Mesenchymal stem cell (in vitro differentiated cells and primary cell): ENCODE measurements around the gene CYP4F22.

Experiments
- DNase-seq: peaks from one replicate; pipeline ENCODE4 v3.0.0-alpha.2; 2013
- H2AFZ ChIP-seq: one replicate; pipeline ENCODE4 v1.6.1; 2013; ENCODE audit warnings: low read depth, mild to moderate bottlenecking, control low read depth, inconsistent platforms, low read length, moderate library complexity
- H2AK5ac ChIP-seq: 2 replicates; pipeline ENCODE4 v1.6.1; 2013; ENCODE audit warnings: low read length, moderate library complexity, mild to moderate bottlenecking, inconsistent platforms; ENCODE audit not compliant: severe bottlenecking
- H2BK120ac ChIP-seq: one replicate; pipeline ENCODE4 v1.6.1; 2013; ENCODE audit warnings: low read depth, mild to moderate bottlenecking, inconsistent platforms, low read length, moderate library complexity
- H2BK12ac ChIP-seq, 2 experiments: one replicate each; pipeline ENCODE4 v1.6.1; 2013; ENCODE audit warnings: inconsistent platforms in 2 of 2, low read length in 2 of 2, mild to moderate bottlenecking in 2 of 2, moderate library complexity in 2 of 2, control low read depth in 1 of 2
- H2BK15ac ChIP-seq: one replicate; pipeline ENCODE4 v1.6.1; 2013; ENCODE audit warnings: mild to moderate bottlenecking, low read depth, inconsistent platforms; ENCODE audit not compliant: poor library complexity, severe bottlenecking
- H2BK5ac ChIP-seq: 2 replicates; pipeline ENCODE4 v1.6.1; 2013; ENCODE audit warnings: low read depth, mild to moderate bottlenecking, low read length, control low read depth, inconsistent platforms; ENCODE audit not compliant: poor library complexity, severe bottlenecking
- H3K14ac ChIP-seq, 2 experiments: one replicate each; pipeline ENCODE4 v1.6.1; 2013; ENCODE audit warnings: inconsistent platforms in 2 of 2, low read length in 2 of 2, control low read depth in 1 of 2, mild to moderate bottlenecking in 1 of 2, moderate library complexity in 1 of 2
- H3K18ac ChIP-seq, 2 experiments: one replicate each; pipeline ENCODE4 v1.6.1; 2013; ENCODE audit warnings: inconsistent platforms in 2 of 2, low read length in 2 of 2, control low read depth in 1 of 2, low read depth in 1 of 2, mild to moderate bottlenecking in 1 of 2
- H3K23ac ChIP-seq, 2 experiments: one replicate each; pipeline ENCODE4 v1.6.1; 2013; ENCODE audit warnings: inconsistent platforms in 2 of 2, low read length in 2 of 2, mild to moderate bottlenecking in 2 of 2, moderate library complexity in 2 of 2, control low read depth in 1 of 2
- H3K27ac ChIP-seq: 2 replicates; pipeline ENCODE4 v1.5.1; 2013; ENCODE audit warnings: mild to moderate bottlenecking, moderate library complexity, low read length, control low read depth, inconsistent platforms; ENCODE audit not compliant: poor library complexity, severe bottlenecking
- H3K27me3 ChIP-seq, 2 experiments: 2 replicates each; pipeline versions ENCODE4 v1.6.1 to v1.7.0; 2013; ENCODE audit warnings: low read length in 2 of 2, mild to moderate bottlenecking in 2 of 2, moderate library complexity in 2 of 2, control low read depth in 1 of 2, inconsistent platforms in 1 of 2; ENCODE audit not compliant: control insufficient read depth in 1 of 2, insufficient read depth in 1 of 2
- H3K36me3 ChIP-seq, 2 experiments: 2 replicates each; pipeline versions ENCODE4 v1.6.1 to v1.7.0; 2013; ENCODE audit warnings: low read length in 2 of 2, control low read depth in 1 of 2, inconsistent platforms in 1 of 2, low read depth in 1 of 2, mild to moderate bottlenecking in 1 of 2; ENCODE audit not compliant: insufficient read depth in 2 of 2, control insufficient read depth in 1 of 2
- H3K4ac ChIP-seq, 2 experiments: one replicate each; pipeline ENCODE4 v1.6.1; 2013; ENCODE audit warnings: inconsistent platforms in 2 of 2, low read length in 2 of 2, mild to moderate bottlenecking in 2 of 2, moderate library complexity in 2 of 2, control low read depth in 1 of 2, low read depth in 1 of 2
- H3K4me1 ChIP-seq: 2 replicates; pipeline ENCODE4 v1.6.1; 2013; ENCODE audit warnings: low read depth, low read length, control low read depth; ENCODE audit not compliant: control insufficient read depth, insufficient read depth
- H3K4me2 ChIP-seq: 2 replicates; pipeline ENCODE4 v1.6.1; 2013; ENCODE audit warnings: low read length, mild to moderate bottlenecking, inconsistent platforms; ENCODE audit not compliant: poor library complexity, severe bottlenecking
- H3K4me3 ChIP-seq, 2 experiments: 2 replicates each; pipeline versions ENCODE4 v1.5.1 to v1.7.0; 2013; ENCODE audit warnings: low read length in 2 of 2, mild to moderate bottlenecking in 2 of 2, control low read depth in 1 of 2, low read depth in 1 of 2; ENCODE audit not compliant: insufficient read depth in 1 of 2
- H3K79me1 ChIP-seq: replicated peaks from 2 replicates; pipeline ENCODE4 v1.6.1; 2013; ENCODE audit warnings: mild to moderate bottlenecking, control low read depth, low read length, inconsistent platforms; ENCODE audit not compliant: poor library complexity, severe bottlenecking
- H3K9ac ChIP-seq: 2 replicates; pipeline ENCODE4 v1.7.0; 2013; ENCODE audit warnings: mild to moderate bottlenecking, low read length, moderate library complexity
- H3K9me3 ChIP-seq: 2 replicates; pipeline ENCODE4 v1.7.0; 2013; ENCODE audit warnings: mild to moderate bottlenecking, low read length; ENCODE audit not compliant: control insufficient read depth
- H4K8ac ChIP-seq: one replicate; pipeline ENCODE4 v1.6.1; 2013; ENCODE audit warnings: inconsistent platforms, mild to moderate bottlenecking, low read length, moderate library complexity
- H4K91ac ChIP-seq: one replicate; pipeline ENCODE4 v1.6.1; 2013; ENCODE audit warnings: mild to moderate bottlenecking, low read length, inconsistent platforms
- WGBS: methylation state at CpG from one replicate; pipeline ENCODE4 v1.1.7; 2013; ENCODE audit warnings: mixed read lengths; 5-methylcytosine and 5-hydroxymethylcytosine counted together

CYP4F22 gene

GRCh38 chr19:15556634-15557181 lies 48.4 kb downstream of the CYP4F22 start:
- Histone ChIP-seq H3K23ac (no peak overlapping the region), H3K9ac (no peak overlapping the region), H2BK15ac (no peak overlapping the region), H4K91ac (no peak overlapping the region), H2BK5ac (no peak overlapping the region), H3K14ac (no peak overlapping the region), H3K79me1 (no peaks in the 10 kb centered on the region), H3K4ac (no peak overlapping the region), H3K27ac (no peak overlapping the region), H3K27me3 (peaks cover 0 to 31% of the 10 kb centered on the region in 2 experiments), H4K8ac (no peak overlapping the region), H2BK120ac (no peak overlapping the region), H3K18ac (no peak overlapping the region), H2BK12ac (no peak overlapping the region), H3K4me3 (peak overlapping the region in 1 of 2 experiments; percentile 69), H2AFZ (no peak overlapping the region), H3K4me2 (no peak overlapping the region), H2AK5ac (no peak overlapping the region), H3K4me1 (peaks cover 6% of the 10 kb centered on the region), H3K36me3 (no peaks in the 10 kb centered on the region), H3K9me3 (no peaks in the 10 kb centered on the region)
- 20% methylated on average over 2 of the region's 7 CpGs for WGBS
- no peak for DNase-seq

- Histone ChIP-seq H3K4me3 (no peak overlapping the region), H3K4me2 (no peak overlapping the region), H3K27me3 (peaks cover 0 to 29% of the 10 kb centered on the region in 2 experiments), H3K18ac (no peak overlapping the region), H3K27ac (no peak overlapping the region), H3K79me1 (no peaks in the 10 kb centered on the region), H3K9me3 (no peaks in the 10 kb centered on the region), H3K14ac (no peak overlapping the region), H2BK5ac (no peak overlapping the region), H2BK12ac (no peak overlapping the region), H2AK5ac (no peak overlapping the region), H3K36me3 (no peaks in the 10 kb centered on the region), H4K8ac (no peak overlapping the region), H2BK15ac (no peak overlapping the region), H4K91ac (no peak overlapping the region), H3K23ac (no peak overlapping the region), H2BK120ac (no peak overlapping the region), H3K4ac (no peak overlapping the region), H3K4me1 (peaks cover 6% of the 10 kb centered on the region), H2AFZ (no peak overlapping the region), H3K9ac (no peak overlapping the region)
- 92% methylated on average over 3 of the region's 4 CpGs for WGBS
- no peak for DNase-seq
Measured at GRCh38 chr19:15557223-15557622, 48.9 kb downstream of the CYP4F22 start.

- Histone ChIP-seq H3K4me2 (no peak overlapping the region), H3K4me3 (no peak overlapping the region), H4K91ac (no peak overlapping the region), H2BK120ac (no peak overlapping the region), H3K14ac (no peak overlapping the region), H2BK5ac (no peak overlapping the region), H2BK15ac (no peak overlapping the region), H3K36me3 (no peaks in the 10 kb centered on the region), H3K23ac (no peak overlapping the region), H2AFZ (no peak overlapping the region), H3K4me1 (peaks cover 3% of the 10 kb centered on the region), H3K79me1 (no peaks in the 10 kb centered on the region), H4K8ac (no peak overlapping the region), H3K4ac (no peak overlapping the region), H3K9me3 (no peaks in the 10 kb centered on the region), H3K27me3 (peaks cover 0 to 53% of the 10 kb centered on the region in 2 experiments), H3K18ac (no peak overlapping the region), H3K9ac (no peak overlapping the region), H2AK5ac (no peak overlapping the region), H3K27ac (no peak overlapping the region), H2BK12ac (no peak overlapping the region)
- DNase-seq, result no peak
- WGBS, result 81% methylated on average over 4 of the region's 4 CpGs
Measured at GRCh38 chr19:15562145-15562544, 53.8 kb downstream of the CYP4F22 start.

GRCh38 chr19:15562861-15563260 lies 54.5 kb downstream of the CYP4F22 start:
- Histone ChIP-seq H3K18ac (no peak overlapping the region), H2BK5ac (no peak overlapping the region), H3K79me1 (no peaks in the 10 kb centered on the region), H2AFZ (no peak overlapping the region), H2BK15ac (no peak overlapping the region), H3K36me3 (no peaks in the 10 kb centered on the region), H3K4me1 (peaks cover 3% of the 10 kb centered on the region), H3K27me3 (peaks cover 0 to 53% of the 10 kb centered on the region in 2 experiments), H2BK12ac (no peak overlapping the region), H3K23ac (no peak overlapping the region), H4K91ac (no peak overlapping the region), H3K9ac (no peak overlapping the region), H3K4me3 (no peak overlapping the region), H4K8ac (no peak overlapping the region), H3K9me3 (no peaks in the 10 kb centered on the region), H3K27ac (no peak overlapping the region), H3K4me2 (no peak overlapping the region), H2BK120ac (no peak overlapping the region), H3K4ac (no peak overlapping the region), H2AK5ac (no peak overlapping the region), H3K14ac (no peak overlapping the region)
- DNase-seq, result no peak
- WGBS, result 42% methylated on average over 3 of the region's 3 CpGs
